ENCODE measurements around the gene C12orf50. TPM values are rescaled to one million over a fixed set of nuclear protein-coding genes. Genes with fewer than 3 reads are reported as not detected.
A peak's percentile ranks its signal among the peaks of the same experiment; 100 is the strongest.
"Not testable (repeated sequence)": the region's sequence is repeated elsewhere in the genome, so short reads cannot be mapped to it uniquely, and the experiment has no call there.

C12orf50 gene
- polyA plus RNA-seq, 1 experiment: not detected

- CTCF ChIA-PET: no interaction called here
- Histone ChIP-seq H3K4me3 (ENCODE audit: low read depth, low read length) (peak overlapping the region; percentile 77), H3K27me3 (ENCODE audit: control insufficient read depth, insufficient read depth, low read length) (no peaks in the 10 kb centered on the region), H3K36me3 (ENCODE audit: control insufficient read depth, insufficient read depth, low read length) (no peaks in the 10 kb centered on the region)
- no peak for DNase-seq (ENCODE audit: low read depth)
- POLR2A ChIA-PET: no interaction called here
- TF ChIP-seq, protein P1, sequence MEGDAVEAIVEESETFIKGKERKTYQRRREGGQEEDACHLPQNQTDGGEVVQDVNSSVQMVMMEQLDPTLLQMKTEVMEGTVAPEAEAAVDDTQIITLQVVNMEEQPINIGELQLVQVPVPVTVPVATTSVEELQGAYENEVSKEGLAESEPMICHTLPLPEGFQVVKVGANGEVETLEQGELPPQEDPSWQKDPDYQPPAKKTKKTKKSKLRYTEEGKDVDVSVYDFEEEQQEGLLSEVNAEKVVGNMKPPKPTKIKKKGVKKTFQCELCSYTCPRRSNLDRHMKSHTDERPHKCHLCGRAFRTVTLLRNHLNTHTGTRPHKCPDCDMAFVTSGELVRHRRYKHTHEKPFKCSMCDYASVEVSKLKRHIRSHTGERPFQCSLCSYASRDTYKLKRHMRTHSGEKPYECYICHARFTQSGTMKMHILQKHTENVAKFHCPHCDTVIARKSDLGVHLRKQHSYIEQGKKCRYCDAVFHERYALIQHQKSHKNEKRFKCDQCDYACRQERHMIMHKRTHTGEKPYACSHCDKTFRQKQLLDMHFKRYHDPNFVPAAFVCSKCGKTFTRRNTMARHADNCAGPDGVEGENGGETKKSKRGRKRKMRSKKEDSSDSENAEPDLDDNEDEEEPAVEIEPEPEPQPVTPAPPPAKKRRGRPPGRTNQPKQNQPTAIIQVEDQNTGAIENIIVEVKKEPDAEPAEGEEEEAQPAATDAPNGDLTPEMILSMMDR (IDR thresholded peaks at IDR 0.05; ENCODE audit: insufficient read depth, low read depth, low read length): no peak
These were observed 7.3 kb upstream of the C12orf50 start for GRCh38 chr12:88036353-88036965.

DNA sequence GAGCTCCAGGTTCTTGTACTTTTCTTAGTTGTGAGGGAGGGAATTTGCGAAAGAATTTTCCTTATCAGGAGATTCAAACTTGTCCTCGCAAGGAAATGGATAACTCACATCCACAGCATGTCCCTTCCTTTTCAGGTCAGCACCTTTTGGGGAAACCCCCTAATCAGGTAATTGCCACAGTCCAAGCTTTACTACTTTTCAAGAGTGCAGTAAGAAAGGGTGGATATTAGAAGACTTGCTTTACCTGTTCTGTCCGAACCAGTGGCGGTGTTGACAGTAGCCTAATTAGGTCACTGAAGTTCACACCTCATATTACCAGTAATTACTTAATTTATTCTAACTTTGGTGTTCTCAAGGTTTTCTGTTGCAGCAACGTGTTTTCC is 6.7 kb upstream of the C12orf50 start:
- CTCF ChIA-PET: no interaction called here
- TF ChIP-seq, protein P1 (IDR thresholded peaks at IDR 0.05; ENCODE audit: insufficient read depth, low read depth, low read length): no peak
- POLR2A ChIA-PET: no interaction called here
- Histone ChIP-seq H3K36me3 (ENCODE audit: control insufficient read depth, insufficient read depth, low read length) (no peaks in the 10 kb centered on the region), H3K4me3 (ENCODE audit: low read depth, low read length) (peak overlapping the region; percentile 77), H3K27me3 (ENCODE audit: control insufficient read depth, insufficient read depth, low read length) (no peaks in the 10 kb centered on the region)
- DNase-seq (ENCODE audit: low read depth): no peak

- TF ChIP-seq, protein P1 (IDR thresholded peaks at IDR 0.05; ENCODE audit: insufficient read depth, low read depth, low read length): no peak
- Histone ChIP-seq H3K4me3 (ENCODE audit: low read depth, low read length) (peak overlapping the region; percentile 77), H3K27me3 (ENCODE audit: control insufficient read depth, insufficient read depth, low read length) (no peaks in the 10 kb centered on the region), H3K36me3 (ENCODE audit: control insufficient read depth, insufficient read depth, low read length) (no peaks in the 10 kb centered on the region)
- POLR2A ChIA-PET: no interaction called here
- CTCF ChIA-PET: no interaction called here
- DNase-seq (ENCODE audit: low read depth): peak; percentile 25
These were observed 6.2 kb upstream of the C12orf50 start for GRCh38 chr12:88035271-88035906.

- DNase-seq (ENCODE audit: low read depth); POLR2A ChIA-PET; H3K27me3 ChIP-seq (ENCODE audit: control insufficient read depth, insufficient read depth, low read length); CTCF ChIA-PET; H3K4me3 ChIP-seq (ENCODE audit: low read depth, low read length); H3K36me3 ChIP-seq (ENCODE audit: control insufficient read depth, insufficient read depth, low read length): not testable (repeated sequence)
These were observed 2.0 kb upstream of the C12orf50 start for GRCh38 chr12:88031161-88031560.

DNA sequence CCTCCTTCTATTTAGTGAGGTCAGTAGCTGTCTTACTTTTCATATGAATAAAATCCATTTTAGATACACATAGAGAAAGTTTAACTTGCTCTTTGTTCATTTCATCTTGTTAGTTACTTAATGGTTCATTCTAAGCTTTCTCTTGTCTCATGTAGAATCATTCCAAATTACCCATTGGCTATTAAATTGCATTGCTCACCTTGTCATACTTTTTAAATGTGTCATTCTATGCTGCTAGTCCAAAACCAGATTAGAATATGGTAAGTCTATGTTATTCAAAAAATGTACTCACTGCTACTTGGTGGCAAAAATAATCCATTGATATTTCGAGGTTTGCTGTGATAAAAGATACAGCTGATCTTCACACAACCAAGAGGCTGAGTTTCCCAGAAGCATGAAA is 3.0 kb downstream of the C12orf50 start:
- CTCF ChIA-PET: no interaction called here
- POLR2A ChIA-PET: no interaction called here

More for the DNA sequence above, 3.0 kb downstream of the C12orf50 start:
- TF ChIP-seq, protein P1 (IDR thresholded peaks at IDR 0.05; ENCODE audit: insufficient read depth, low read depth, low read length): no peak
- Histone ChIP-seq H3K27me3 (ENCODE audit: control insufficient read depth, insufficient read depth, low read length) (peaks cover 5% of the 10 kb centered on the region), H3K4me3 (ENCODE audit: low read depth, low read length) (no peak overlapping the region), H3K36me3 (ENCODE audit: control insufficient read depth, insufficient read depth, low read length) (no peaks in the 10 kb centered on the region)
- no peak for DNase-seq (ENCODE audit: low read depth)
